ENCODE results near the gene APOC3.

DNA sequence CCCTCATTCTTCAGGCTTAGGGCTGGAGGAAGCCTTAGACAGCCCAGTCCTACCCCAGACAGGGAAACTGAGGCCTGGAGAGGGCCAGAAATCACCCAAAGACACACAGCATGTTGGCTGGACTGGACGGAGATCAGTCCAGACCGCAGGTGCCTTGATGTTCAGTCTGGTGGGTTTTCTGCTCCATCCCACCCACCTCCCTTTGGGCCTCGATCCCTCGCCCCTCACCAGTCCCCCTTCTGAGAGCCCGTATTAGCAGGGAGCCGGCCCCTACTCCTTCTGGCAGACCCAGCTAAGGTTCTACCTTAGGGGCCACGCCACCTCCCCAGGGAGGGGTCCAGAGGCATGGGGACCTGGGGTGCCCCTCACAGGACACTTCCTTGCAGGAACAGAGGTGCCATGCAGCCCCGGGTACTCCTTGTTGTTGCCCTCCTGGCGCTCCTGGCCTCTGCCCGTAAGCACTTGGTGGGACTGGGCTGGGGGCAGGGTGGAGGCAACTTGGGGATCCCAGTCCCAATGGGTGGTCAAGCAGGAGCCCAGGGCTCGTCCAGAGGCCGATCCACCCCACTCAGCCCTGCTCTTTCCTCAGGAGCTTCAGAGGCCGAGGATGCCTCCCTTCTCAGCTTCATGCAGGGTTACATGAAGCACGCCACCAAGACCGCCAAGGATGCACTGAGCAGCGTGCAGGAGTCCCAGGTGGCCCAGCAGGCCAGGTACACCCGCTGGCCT, 641 bp downstream of the APOC3 start:
- TF ChIP-seq, protein P1, sequence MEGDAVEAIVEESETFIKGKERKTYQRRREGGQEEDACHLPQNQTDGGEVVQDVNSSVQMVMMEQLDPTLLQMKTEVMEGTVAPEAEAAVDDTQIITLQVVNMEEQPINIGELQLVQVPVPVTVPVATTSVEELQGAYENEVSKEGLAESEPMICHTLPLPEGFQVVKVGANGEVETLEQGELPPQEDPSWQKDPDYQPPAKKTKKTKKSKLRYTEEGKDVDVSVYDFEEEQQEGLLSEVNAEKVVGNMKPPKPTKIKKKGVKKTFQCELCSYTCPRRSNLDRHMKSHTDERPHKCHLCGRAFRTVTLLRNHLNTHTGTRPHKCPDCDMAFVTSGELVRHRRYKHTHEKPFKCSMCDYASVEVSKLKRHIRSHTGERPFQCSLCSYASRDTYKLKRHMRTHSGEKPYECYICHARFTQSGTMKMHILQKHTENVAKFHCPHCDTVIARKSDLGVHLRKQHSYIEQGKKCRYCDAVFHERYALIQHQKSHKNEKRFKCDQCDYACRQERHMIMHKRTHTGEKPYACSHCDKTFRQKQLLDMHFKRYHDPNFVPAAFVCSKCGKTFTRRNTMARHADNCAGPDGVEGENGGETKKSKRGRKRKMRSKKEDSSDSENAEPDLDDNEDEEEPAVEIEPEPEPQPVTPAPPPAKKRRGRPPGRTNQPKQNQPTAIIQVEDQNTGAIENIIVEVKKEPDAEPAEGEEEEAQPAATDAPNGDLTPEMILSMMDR (IDR thresholded peaks at IDR 0.05): no peak
- TF ChIP-seq POLR2A (IDR thresholded peaks at IDR 0.05): no peak
- TF ChIP-seq POLR2AphosphoS5 (IDR thresholded peaks at IDR 0.05): no peak
